Mesodermal cell (in vitro differentiated cells): Measurements from ENCODE around the gene IGSF23.
"Not testable (repeated sequence)": the region's sequence is repeated elsewhere in the genome, so short reads cannot be mapped to it uniquely, and the experiment has no call there.

Experiments
- H3K27ac ChIP-seq: 2 replicates; pipeline ENCODE4 v1.7.0; 2013; ENCODE audit warnings: mild to moderate bottlenecking, low read depth, low read length, moderate library complexity; ENCODE audit not compliant: severe bottlenecking
- H3K36me3 ChIP-seq: 2 replicates; pipeline ENCODE4 v1.7.1; 2013; ENCODE audit warnings: mild to moderate bottlenecking, low read length, moderate library complexity; ENCODE audit not compliant: control insufficient read depth, insufficient read depth
- H3K4me1 ChIP-seq: one replicate; pipeline ENCODE4 v1.7.1; 2013; ENCODE audit warnings: mild to moderate bottlenecking, low read length; ENCODE audit not compliant: insufficient read depth, control insufficient read depth, poor library complexity, severe bottlenecking
- H3K4me3 ChIP-seq: 2 replicates; pipeline ENCODE4 v1.7.0; 2013; ENCODE audit warnings: low read length, control low read depth, mild to moderate bottlenecking; ENCODE audit not compliant: insufficient read depth, poor library complexity, severe bottlenecking; ENCODE audit errors: extremely low read depth
- H3K9me3 ChIP-seq: 2 replicates; pipeline ENCODE4 v1.7.1; 2013; ENCODE audit warnings: mild to moderate bottlenecking, low read length, moderate library complexity; ENCODE audit not compliant: control insufficient read depth
- WGBS, 2 experiments: methylation state at CpG; one replicate each; pipeline ENCODE4 v1.1.5; 2013; ENCODE audit warnings: missing lambda C conversion rate in 2 of 2; ENCODE audit not compliant: insufficient coverage in 2 of 2; 5-methylcytosine and 5-hydroxymethylcytosine counted together

IGSF23 gene

GRCh38 chr19:44588771-44589112 is 24.6 kb upstream of the IGSF23 start:
- WGBS, 2 experiments = 83% methylated on average over 1 of the region's 3 CpGs; no CpG with 5 or more reads in 1 of the 2 experiments

GRCh38 chr19:44590245-44591059 is 22.9 kb upstream of the IGSF23 start:
- WGBS, 2 experiments = 82 to 83% methylated on average over 3 to 6 of the region's 9 CpGs
- H3K27ac ChIP-seq = peak overlapping the region; percentile 53

More at GRCh38 chr19:44588771-44589112, 24.6 kb upstream of the IGSF23 start:
- peaks cover 17% of the 10 kb centered on the region for H3K9me3 ChIP-seq
- no peaks in the 10 kb centered on the region for H3K36me3 ChIP-seq
- no peak overlapping the region for H3K4me3 ChIP-seq
- H3K27ac ChIP-seq = peak overlapping the region; percentile 79
- peaks cover 18% of the 10 kb centered on the region for H3K4me1 ChIP-seq

GRCh38 chr19:44591340-44591993 is 21.9 kb upstream of the IGSF23 start:
- H3K27ac ChIP-seq, H3K4me3 ChIP-seq, H3K36me3 ChIP-seq: not testable (repeated sequence)
- WGBS, 2 experiments = 84 to 96% methylated on average over 7 to 8 of the region's 9 CpGs
- Histone ChIP-seq H3K4me1 (peaks cover 21% of the 10 kb centered on the region), H3K9me3 (peaks cover 10% of the 10 kb centered on the region)

More at GRCh38 chr19:44590245-44591059, 22.9 kb upstream of the IGSF23 start:
- peaks cover 21% of the 10 kb centered on the region for H3K4me1 ChIP-seq
- no peak overlapping the region for H3K4me3 ChIP-seq
- H3K36me3 ChIP-seq = no peaks in the 10 kb centered on the region
- H3K9me3 ChIP-seq = peaks cover 16% of the 10 kb centered on the region

GRCh38 chr19:44592451-44592890 is 20.9 kb upstream of the IGSF23 start:
- WGBS, 2 experiments = 92 to 93% methylated on average over 1 to 2 of the region's 2 CpGs
- Histone ChIP-seq H3K27ac (no peak overlapping the region), H3K4me1 (peaks cover 21% of the 10 kb centered on the region), H3K4me3 (no peak overlapping the region), H3K9me3 (peaks cover 10% of the 10 kb centered on the region), H3K36me3 (no peaks in the 10 kb centered on the region)

- Histone ChIP-seq H3K4me1 (peaks cover 21% of the 10 kb centered on the region), H3K9me3 (peaks cover 5% of the 10 kb centered on the region), H3K4me3 (no peak overlapping the region), H3K27ac (no peak overlapping the region), H3K36me3 (no peaks in the 10 kb centered on the region)
- WGBS, 2 experiments = no CpG with 5 or more reads among the region's 1 CpG
Measured at GRCh38 chr19:44593294-44593693, 20.1 kb upstream of the IGSF23 start.

GRCh38 chr19:44593866-44594266 is 19.5 kb upstream of the IGSF23 start:
- Histone ChIP-seq H3K4me1 (peaks cover 21% of the 10 kb centered on the region), H3K27ac (peak overlapping the region; percentile 16)
- H3K9me3 ChIP-seq, H3K4me3 ChIP-seq, H3K36me3 ChIP-seq: not testable (repeated sequence)
- 40% methylated on average over 1 of the region's 1 CpG; no CpG with 5 or more reads in 1 of the 2 experiments for WGBS, 2 experiments

- peaks cover 5% of the 10 kb centered on the region for H3K4me1 ChIP-seq
- H3K27ac ChIP-seq = no peak overlapping the region
- H3K9me3 ChIP-seq = peaks cover 5% of the 10 kb centered on the region
- H3K36me3 ChIP-seq = no peaks in the 10 kb centered on the region
- no peak overlapping the region for H3K4me3 ChIP-seq
- WGBS, 2 experiments = 86 to 92% methylated on average over 7 to 9 of the region's 10 CpGs
Measured at GRCh38 chr19:44596428-44597130, 16.8 kb upstream of the IGSF23 start.

- no peak overlapping the region for H3K27ac ChIP-seq
- no peak overlapping the region for H3K4me3 ChIP-seq
- 92 to 94% methylated on average over 3 of the region's 3 CpGs for WGBS, 2 experiments
Measured at GRCh38 chr19:44597131-44597491, 16.3 kb upstream of the IGSF23 start.

GRCh38 chr19:44598355-44598754 is 15.0 kb upstream of the IGSF23 start:
- H3K4me3 ChIP-seq = no peak overlapping the region
- H3K27ac ChIP-seq = no peak overlapping the region
- peaks cover 5% of the 10 kb centered on the region for H3K4me1 ChIP-seq
- H3K9me3 ChIP-seq = no peaks in the 10 kb centered on the region
- no peaks in the 10 kb centered on the region for H3K36me3 ChIP-seq

More at GRCh38 chr19:44597131-44597491, 16.3 kb upstream of the IGSF23 start:
- Histone ChIP-seq H3K36me3 (no peaks in the 10 kb centered on the region), H3K9me3 (peaks cover 1% of the 10 kb centered on the region), H3K4me1 (peaks cover 5% of the 10 kb centered on the region)

GRCh38 chr19:44598880-44599279 is 14.5 kb upstream of the IGSF23 start:
- no peaks in the 10 kb centered on the region for H3K36me3 ChIP-seq
- H3K9me3 ChIP-seq = no peaks in the 10 kb centered on the region
- H3K4me3 ChIP-seq = no peak overlapping the region
- H3K4me1 ChIP-seq = peaks cover 2% of the 10 kb centered on the region
- no peak overlapping the region for H3K27ac ChIP-seq
- 70 to 78% methylated on average over 1 of the region's 3 CpGs for whole genome bisulfite sequencing, 2 experiments
